Measurements from ENCODE around the gene PAX7. TPM values are rescaled to one million over a fixed set of nuclear protein-coding genes. Genes with fewer than 3 reads are reported as not detected.

The PAX7 gene
- total and polyA plus RNA-seq, 2 experiments from 2014 or later = 0.03 TPM; not detected in 1

GRCh38 chr1:18658831-18659230, 28.2 kb downstream of the PAX7 start:
- no peaks in the 10 kb centered on the region for H4K20me1 ChIP-seq (replicated peaks; ENCODE audit: insufficient read depth)
- peaks cover 38% of the 10 kb centered on the region for H3K4me1 ChIP-seq (ENCODE audit: insufficient read depth)
- ATAC-seq (no peak), DNase-seq (ENCODE audit: low spot score) (no peak)
- H2AFZ ChIP-seq = no peak overlapping the region
- Mint-ChIP-seq H3K9me3 (no peaks in the 10 kb centered on the region), H3K27me3 (ENCODE audit: insufficient read depth, low read depth, poor library complexity) (peaks cover 60% of the 10 kb centered on the region), H3K27ac (no peak overlapping the region), H3K36me3 (ENCODE audit: low read depth) (no peaks in the 10 kb centered on the region), H3K4me1 (peaks cover 57% of the 10 kb centered on the region), H3K4me3 (no peak overlapping the region)
- no peaks in the 10 kb centered on the region for H3K9me2 ChIP-seq (ENCODE audit: insufficient read depth)
- TF ChIP-seq ZNF331 (CRISPR knock-in tag; IDR thresholded peaks at IDR 0.05; ENCODE audit: low read depth) (no peak), CREB1 (CRISPR knock-in tag; IDR thresholded peaks at IDR 0.05; ENCODE audit: low read depth) (no peak), ZNF462 (CRISPR knock-in tag; IDR thresholded peaks at IDR 0.05) (no peak), CTCF (conservative IDR thresholded peaks at IDR 0.05; ENCODE audit: low read depth in 2 of 2) (no peak), EZH2 (IDR thresholded peaks at IDR 0.05; ENCODE audit: low read depth, unreplicated experiment) (no peak), JUNB (IDR thresholded peaks at IDR 0.05; ENCODE audit: unreplicated experiment) (no peak), EZH2phosphoT487 (IDR thresholded peaks at IDR 0.05; ENCODE audit: unreplicated experiment) (no peak), ETS1 (IDR thresholded peaks at IDR 0.05) (no peak), ZNF114 (CRISPR knock-in tag; IDR thresholded peaks at IDR 0.05) (no peak), STAT1 (IDR thresholded peaks at IDR 0.05; ENCODE audit: unreplicated experiment) (no peak), POLR2AphosphoS5 (IDR thresholded peaks at IDR 0.05; ENCODE audit: low read depth) (no peak), NANOG (IDR thresholded peaks at IDR 0.05; ENCODE audit: borderline replicate concordance) (no peak)
- TF ChIP-seq, protein P1, sequence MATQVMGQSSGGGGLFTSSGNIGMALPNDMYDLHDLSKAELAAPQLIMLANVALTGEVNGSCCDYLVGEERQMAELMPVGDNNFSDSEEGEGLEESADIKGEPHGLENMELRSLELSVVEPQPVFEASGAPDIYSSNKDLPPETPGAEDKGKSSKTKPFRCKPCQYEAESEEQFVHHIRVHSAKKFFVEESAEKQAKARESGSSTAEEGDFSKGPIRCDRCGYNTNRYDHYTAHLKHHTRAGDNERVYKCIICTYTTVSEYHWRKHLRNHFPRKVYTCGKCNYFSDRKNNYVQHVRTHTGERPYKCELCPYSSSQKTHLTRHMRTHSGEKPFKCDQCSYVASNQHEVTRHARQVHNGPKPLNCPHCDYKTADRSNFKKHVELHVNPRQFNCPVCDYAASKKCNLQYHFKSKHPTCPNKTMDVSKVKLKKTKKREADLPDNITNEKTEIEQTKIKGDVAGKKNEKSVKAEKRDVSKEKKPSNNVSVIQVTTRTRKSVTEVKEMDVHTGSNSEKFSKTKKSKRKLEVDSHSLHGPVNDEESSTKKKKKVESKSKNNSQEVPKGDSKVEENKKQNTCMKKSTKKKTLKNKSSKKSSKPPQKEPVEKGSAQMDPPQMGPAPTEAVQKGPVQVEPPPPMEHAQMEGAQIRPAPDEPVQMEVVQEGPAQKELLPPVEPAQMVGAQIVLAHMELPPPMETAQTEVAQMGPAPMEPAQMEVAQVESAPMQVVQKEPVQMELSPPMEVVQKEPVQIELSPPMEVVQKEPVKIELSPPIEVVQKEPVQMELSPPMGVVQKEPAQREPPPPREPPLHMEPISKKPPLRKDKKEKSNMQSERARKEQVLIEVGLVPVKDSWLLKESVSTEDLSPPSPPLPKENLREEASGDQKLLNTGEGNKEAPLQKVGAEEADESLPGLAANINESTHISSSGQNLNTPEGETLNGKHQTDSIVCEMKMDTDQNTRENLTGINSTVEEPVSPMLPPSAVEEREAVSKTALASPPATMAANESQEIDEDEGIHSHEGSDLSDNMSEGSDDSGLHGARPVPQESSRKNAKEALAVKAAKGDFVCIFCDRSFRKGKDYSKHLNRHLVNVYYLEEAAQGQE (IDR thresholded peaks at IDR 0.05; ENCODE audit: unreplicated experiment) = no peak
- H3K4me2 ChIP-seq = no peak overlapping the region
- H3K27ac ChIP-seq (ENCODE audit: low read depth) = no peak overlapping the region
- H3K36me3 ChIP-seq (ENCODE audit: insufficient read depth) = no peaks in the 10 kb centered on the region
- no peaks in the 10 kb centered on the region for H3K79me2 ChIP-seq (replicated peaks; ENCODE audit: insufficient read depth)
- H3K27me3 ChIP-seq (ENCODE audit: insufficient read depth) = peaks cover 69% of the 10 kb centered on the region
- H3K4me3 ChIP-seq = no peak overlapping the region
- peaks cover 4% of the 10 kb centered on the region; the same call in 1 of the 2 replicates for H3F3A ChIP-seq (replicated peaks; ENCODE audit: low read depth)
